Adrenal gland (tissue), 5 donors: ENCODE data around the gene IL9.

Experiments
- POLR2A ChIP-seq, 2 donors: fragments of 450-650 bp; IDR thresholded peaks; one replicate each; pipeline ENCODE4 v1.6.1; 2017; ENCODE audit warnings: antibody characterized with exemption in 2 of 2, mild to moderate bottlenecking in 2 of 2, moderate library complexity in 1 of 2
- TF ChIP-seq, protein P1 (sequence below), 6 experiments: fragments of 450-650 bp in 4 of 6; fragments of 200-600 bp in 2 of 6; sonication (generic) in 1 of 6; IDR thresholded peaks; 1 replicate in 5 of 6; 2 replicates in 1 of 6; pipeline versions ENCODE4 v1.5.1 to v1.8.0; 2016 to 2021; ENCODE audit warnings: antibody characterized with exemption in 6 of 6, mild to moderate bottlenecking in 2 of 6, moderate library complexity in 1 of 6
- donor health status: DM: no; HTN: no; CAD: no.

DNA sequence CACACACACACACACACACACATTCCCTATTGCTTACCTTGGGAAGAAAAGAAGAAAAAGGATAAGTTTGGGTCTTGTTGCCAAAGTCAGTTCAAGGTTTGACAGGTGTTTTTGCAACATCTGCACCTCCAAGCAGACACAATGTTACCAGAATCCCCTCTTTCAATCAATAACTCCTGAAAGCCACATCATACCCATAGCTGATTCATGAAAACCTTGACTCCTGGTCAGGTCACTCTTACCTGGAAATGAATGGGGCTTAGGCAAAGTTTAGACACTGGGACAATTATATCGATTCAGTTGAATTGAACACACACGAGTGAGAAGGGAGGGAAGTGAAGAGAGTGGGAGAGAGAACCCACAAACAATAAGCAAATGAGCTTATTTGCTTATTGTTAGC, 27.0 kb downstream of the IL9 start:
- TF ChIP-seq, protein P1, sequence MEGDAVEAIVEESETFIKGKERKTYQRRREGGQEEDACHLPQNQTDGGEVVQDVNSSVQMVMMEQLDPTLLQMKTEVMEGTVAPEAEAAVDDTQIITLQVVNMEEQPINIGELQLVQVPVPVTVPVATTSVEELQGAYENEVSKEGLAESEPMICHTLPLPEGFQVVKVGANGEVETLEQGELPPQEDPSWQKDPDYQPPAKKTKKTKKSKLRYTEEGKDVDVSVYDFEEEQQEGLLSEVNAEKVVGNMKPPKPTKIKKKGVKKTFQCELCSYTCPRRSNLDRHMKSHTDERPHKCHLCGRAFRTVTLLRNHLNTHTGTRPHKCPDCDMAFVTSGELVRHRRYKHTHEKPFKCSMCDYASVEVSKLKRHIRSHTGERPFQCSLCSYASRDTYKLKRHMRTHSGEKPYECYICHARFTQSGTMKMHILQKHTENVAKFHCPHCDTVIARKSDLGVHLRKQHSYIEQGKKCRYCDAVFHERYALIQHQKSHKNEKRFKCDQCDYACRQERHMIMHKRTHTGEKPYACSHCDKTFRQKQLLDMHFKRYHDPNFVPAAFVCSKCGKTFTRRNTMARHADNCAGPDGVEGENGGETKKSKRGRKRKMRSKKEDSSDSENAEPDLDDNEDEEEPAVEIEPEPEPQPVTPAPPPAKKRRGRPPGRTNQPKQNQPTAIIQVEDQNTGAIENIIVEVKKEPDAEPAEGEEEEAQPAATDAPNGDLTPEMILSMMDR (IDR thresholded peaks at IDR 0.05): no peak
- no peak for TF ChIP-seq POLR2A (IDR thresholded peaks at IDR 0.05)
